CD4-positive, alpha-beta T cell (primary cell): ENCODE measurements around the gene GFY. TPM values are rescaled to one million over a fixed set of nuclear protein-coding genes. Genes with fewer than 3 reads are reported as not detected.
A peak's percentile ranks its signal among the peaks of the same experiment; 100 is the strongest.
"Not testable (repeated sequence)": the region's sequence is repeated elsewhere in the genome, so short reads cannot be mapped to it uniquely, and the experiment has no call there.

Source experiments
- ATAC-seq: fragments of 200-7000 bp; cut with Tn5 transposase; one replicate; pipeline ENCODE4 v1.10.0; 2022; ENCODE audit warnings: mild to moderate bottlenecking; ENCODE audit not compliant: poor library complexity
- CTCF ChIA-PET: fragments of 350-600 bp; sonication (Branson Sonifier 250); formaldehyde crosslinking; loops from one replicate; lab custom pipeline; 2021; ENCODE audit warnings: antibody characterized with exemption, inconsistent platforms; lab: Charles Lee
- POLR2A ChIA-PET: fragments of 350-600 bp; sonication (Branson Sonifier 250); formaldehyde crosslinking; loops from one replicate; lab custom pipeline; 2021; ENCODE audit warnings: antibody characterized with exemption, inconsistent platforms; lab: Charles Lee
- DNase-seq, 14 experiments: peaks; one replicate each; pipeline ENCODE4 v3.0.0-alpha.2; 2013 to 2020; ENCODE audit warnings: mixed read lengths in 2 of 14
- H3K27ac ChIP-seq, 2 donors: one replicate each; pipeline versions ENCODE4 v1.5.1 to v1.7.0; 2013; ENCODE audit warnings: low read length in 2 of 2, low read depth in 1 of 2, mild to moderate bottlenecking in 1 of 2
- H3K27me3 ChIP-seq, 2 experiments: 1 replicate in 1 of 2; 2 replicates in 1 of 2; pipeline versions ENCODE4 v1.6.1 to v1.7.0; 2013; ENCODE audit warnings: low read length in 2 of 2, control low read depth in 1 of 2, mild to moderate bottlenecking in 1 of 2, moderate library complexity in 1 of 2; ENCODE audit not compliant: insufficient read depth in 2 of 2, control insufficient read depth in 1 of 2
- H3K36me3 ChIP-seq: one replicate; pipeline ENCODE4 v1.6.1; 2013; ENCODE audit warnings: low read length, control low read depth; ENCODE audit not compliant: insufficient read depth
- H3K4me1 ChIP-seq: one replicate; pipeline ENCODE4 v1.6.1; 2013; ENCODE audit warnings: low read length, control low read depth; ENCODE audit not compliant: insufficient read depth
- H3K4me3 ChIP-seq: one replicate; pipeline ENCODE4 v1.5.1; 2013; ENCODE audit warnings: mild to moderate bottlenecking, low read length, moderate library complexity
- H3K9me3 ChIP-seq, 2 experiments: 1 replicate in 1 of 2; 2 replicates in 1 of 2; pipeline versions ENCODE4 v1.6.1 to v1.7.0; 2013; ENCODE audit warnings: low read length in 2 of 2, mild to moderate bottlenecking in 2 of 2, control low read depth in 1 of 2, moderate library complexity in 1 of 2; ENCODE audit not compliant: control insufficient read depth in 1 of 2, insufficient read depth in 1 of 2
- H3K27ac Mint-ChIP-seq: one replicate; pipeline ENCODE4 v1.8.0; 2020; ENCODE audit warnings: mixed read lengths
- H3K27me3 Mint-ChIP-seq: one replicate; pipeline ENCODE4 v1.8.0; 2021; ENCODE audit warnings: mixed read lengths
- H3K36me3 Mint-ChIP-seq: one replicate; pipeline ENCODE4 v1.8.0; 2021; ENCODE audit warnings: low read depth, mixed read lengths
- H3K4me1 Mint-ChIP-seq: one replicate; pipeline ENCODE4 v1.8.0; 2021; ENCODE audit warnings: low read depth, mixed read lengths
- H3K4me3 Mint-ChIP-seq: one replicate; pipeline ENCODE4 v1.8.0; 2020; ENCODE audit warnings: mild to moderate bottlenecking, mixed read lengths
- H3K9me3 Mint-ChIP-seq: one replicate; pipeline ENCODE4 v1.8.0; 2020; ENCODE audit warnings: mixed read lengths
- CTCF ChIP-seq: fragments of 200-600 bp; IDR thresholded peaks from one replicate; pipeline ENCODE4 v1.8.0; 2022; ENCODE audit warnings: antibody characterized with exemption, mild to moderate bottlenecking
- intact Hi-C, 2 experiments: fragments of 100-400 bp; cut with DNase I in 1 of 2; cut with micrococcal nuclease in 1 of 2; formaldehyde crosslinking; loops; one replicate each; pipeline versions ENCODE4 v1.15.1 to v1.9.0; 2023 to 2025; cut with DNase I, micrococcal nuclease
- total RNA-seq, 174 experiments: library from RNA in 2 of 174; stranded (reverse) in 2 of 174; gene quantifications; one replicate each; pipeline ENCODE4 v1.2.3 and lab custom pipeline; 2021 to 2026

GFY gene
- total RNA-seq, 2 experiments from 2014 or later: not detected

- Histone ChIP-seq H3K27me3 (no peaks in the 10 kb centered on the region), H3K4me3 (no peak overlapping the region), H3K9me3 (no peaks in the 10 kb centered on the region), H3K4me1 (peaks cover 36% of the 10 kb centered on the region), H3K27ac (peak overlapping the region; percentile 1 to 45), H3K36me3 (peaks cover 33% of the 10 kb centered on the region)
- POLR2A ChIA-PET: interaction anchor here (1.1 to 1.6 kb wide), 3 partner anchors 12 to 37 kb away, joined by 4 to 6 read pairs (median 4); partner anchors contain the start of genes FLT3LG and RPS11
- CTCF ChIA-PET: interaction anchor here (1.5 to 2.3 kb wide), 2 partner anchors 12 kb away, joined by 3 to 10 read pairs; no protein-coding TSS in a partner anchor
- H3K4me1 Mint-ChIP-seq: peaks cover 18% of the 10 kb centered on the region
- H3K27ac Mint-ChIP-seq: peak overlapping the region; percentile 77
- H3K4me3 Mint-ChIP-seq: no peak overlapping the region
- H3K27me3 Mint-ChIP-seq: no peaks in the 10 kb centered on the region
- no peaks in the 10 kb centered on the region for H3K9me3 Mint-ChIP-seq
- peak; percentile 24 for ATAC-seq
- no peak for DNase-seq
- H3K36me3 Mint-ChIP-seq: peaks cover 37% of the 10 kb centered on the region
- no peak for TF ChIP-seq CTCF
- intact Hi-C loops: no loop called here
These were observed 33.3 kb downstream of the GFY start for GRCh38 chr19:49458567-49458903.

- ChIA-PET CTCF (interaction anchor here (1.3 to 1.5 kb wide), 2 partner anchors 13 to 16 kb away, joined by 3 to 4 read pairs; no protein-coding TSS in a partner anchor), POLR2A (no interaction called here)
- no peak for ATAC-seq
- Mint-ChIP-seq H3K36me3 (peaks cover 37% of the 10 kb centered on the region), H3K27ac (peak overlapping the region; percentile 14), H3K9me3 (no peaks in the 10 kb centered on the region), H3K27me3 (no peaks in the 10 kb centered on the region), H3K4me3 (no peak overlapping the region), H3K4me1 (peaks cover 10% of the 10 kb centered on the region)
- H3K27me3 ChIP-seq: no peaks in the 10 kb centered on the region
- intact Hi-C loops: no loop called here
- H3K27ac ChIP-seq: no peak overlapping the region
- H3K4me1 ChIP-seq: peaks cover 34% of the 10 kb centered on the region
- no peak for DNase-seq
- no peak overlapping the region for H3K4me3 ChIP-seq
- TF ChIP-seq CTCF: no peak
- H3K9me3 ChIP-seq: no peaks in the 10 kb centered on the region
- peaks cover 41% of the 10 kb centered on the region for H3K36me3 ChIP-seq
These were observed 34.2 kb downstream of the GFY start for GRCh38 chr19:49459388-49459787.

- H3K27ac ChIP-seq, H3K27ac Mint-ChIP-seq, intact Hi-C loops, H3K27me3 Mint-ChIP-seq, CTCF ChIA-PET, H3K4me3 ChIP-seq, H3K4me3 Mint-ChIP-seq, H3K27me3 ChIP-seq, DNase-seq, POLR2A ChIA-PET, H3K9me3 Mint-ChIP-seq, H3K9me3 ChIP-seq, ATAC-seq, H3K4me1 Mint-ChIP-seq: not testable (repeated sequence)
- H3K36me3 Mint-ChIP-seq: peaks cover 36% of the 10 kb centered on the region
- peaks cover 55% of the 10 kb centered on the region for H3K36me3 ChIP-seq
- peaks cover 44% of the 10 kb centered on the region for H3K4me1 ChIP-seq
These were observed 35.9 kb downstream of the GFY start for GRCh38 chr19:49461130-49461529.

GRCh38 chr19:49461656-49462055 lies 36.5 kb downstream of the GFY start:
- DNase-seq: no peak
- peaks cover 55% of the 10 kb centered on the region for H3K36me3 ChIP-seq
- no peaks in the 10 kb centered on the region for H3K27me3 Mint-ChIP-seq
- no peak overlapping the region for H3K27ac ChIP-seq
- ChIA-PET CTCF (no interaction called here), POLR2A (no interaction called here)
- H3K4me1 ChIP-seq: peaks cover 49% of the 10 kb centered on the region
- TF ChIP-seq CTCF: no peak
- ATAC-seq: no peak
- H3K9me3 ChIP-seq: no peaks in the 10 kb centered on the region
- no peak overlapping the region for H3K4me3 Mint-ChIP-seq
- H3K27me3 ChIP-seq: no peaks in the 10 kb centered on the region
- H3K27ac Mint-ChIP-seq: no peak overlapping the region
- peaks cover 31% of the 10 kb centered on the region for H3K36me3 Mint-ChIP-seq
- H3K4me1 Mint-ChIP-seq: peaks cover 4% of the 10 kb centered on the region
- no peaks in the 10 kb centered on the region for H3K9me3 Mint-ChIP-seq
- no peak overlapping the region for H3K4me3 ChIP-seq
- intact Hi-C loops: no loop called here
